AG10803 (cell line): ENCODE data around the gene NR2F6.
"Not testable (repeated sequence)": the region's sequence is repeated elsewhere in the genome, so short reads cannot be mapped to it uniquely, and the experiment has no call there.

Source experiments
- DNase-seq: peaks from one replicate; pipeline ENCODE4 v3.0.0; 2010; ENCODE audit warnings: low read depth
- H3K4me3 ChIP-seq: 2 replicates; pipeline ENCODE4 v1.5.1; 2011; ENCODE audit warnings: mild to moderate bottlenecking, low read length, control low read depth
- TF ChIP-seq, protein P1 (sequence below): conservative IDR thresholded peaks from 2 replicates; pipeline ENCODE4 v1.5.1; 2011; ENCODE audit warnings: mild to moderate bottlenecking, low read length, control low read depth, inconsistent platforms

NR2F6 gene

DNA sequence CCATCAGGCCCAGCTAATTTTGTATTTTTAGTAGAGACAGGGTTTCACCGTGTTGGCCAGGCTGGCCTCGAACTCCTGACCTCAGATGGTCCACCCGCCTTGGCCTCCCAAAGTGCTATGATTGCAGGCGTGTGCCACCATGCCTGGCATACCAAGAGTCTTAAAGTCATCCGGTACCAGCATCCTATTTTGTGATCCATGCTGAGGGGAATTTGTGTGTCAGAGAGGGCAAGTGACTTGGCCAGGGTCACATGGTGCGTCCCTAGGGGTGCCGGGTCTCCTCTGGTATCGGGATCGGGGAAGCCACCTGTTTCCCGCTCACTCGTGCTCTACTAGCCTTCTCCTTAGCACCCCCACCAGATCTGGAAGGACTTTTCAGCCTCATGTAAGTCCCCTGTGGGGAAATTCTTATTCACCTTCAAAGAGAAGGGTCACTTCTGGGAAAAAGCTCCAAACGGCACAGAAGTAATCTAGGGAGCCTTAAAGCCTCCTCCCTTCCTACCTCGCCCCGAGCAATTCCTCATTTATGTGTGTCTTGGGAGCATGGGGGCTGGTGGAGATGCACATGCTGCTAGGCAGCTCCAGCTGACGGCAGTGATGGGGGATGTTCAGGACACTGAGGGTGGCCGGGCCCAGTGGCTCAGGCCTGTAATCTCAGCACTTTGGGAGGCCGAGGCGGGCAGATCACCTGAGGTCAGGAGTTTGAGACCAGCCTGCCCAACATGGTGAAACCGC lies 29.9 kb upstream of the NR2F6 start:
- no peak overlapping the region for H3K4me3 ChIP-seq
- TF ChIP-seq, protein P1, sequence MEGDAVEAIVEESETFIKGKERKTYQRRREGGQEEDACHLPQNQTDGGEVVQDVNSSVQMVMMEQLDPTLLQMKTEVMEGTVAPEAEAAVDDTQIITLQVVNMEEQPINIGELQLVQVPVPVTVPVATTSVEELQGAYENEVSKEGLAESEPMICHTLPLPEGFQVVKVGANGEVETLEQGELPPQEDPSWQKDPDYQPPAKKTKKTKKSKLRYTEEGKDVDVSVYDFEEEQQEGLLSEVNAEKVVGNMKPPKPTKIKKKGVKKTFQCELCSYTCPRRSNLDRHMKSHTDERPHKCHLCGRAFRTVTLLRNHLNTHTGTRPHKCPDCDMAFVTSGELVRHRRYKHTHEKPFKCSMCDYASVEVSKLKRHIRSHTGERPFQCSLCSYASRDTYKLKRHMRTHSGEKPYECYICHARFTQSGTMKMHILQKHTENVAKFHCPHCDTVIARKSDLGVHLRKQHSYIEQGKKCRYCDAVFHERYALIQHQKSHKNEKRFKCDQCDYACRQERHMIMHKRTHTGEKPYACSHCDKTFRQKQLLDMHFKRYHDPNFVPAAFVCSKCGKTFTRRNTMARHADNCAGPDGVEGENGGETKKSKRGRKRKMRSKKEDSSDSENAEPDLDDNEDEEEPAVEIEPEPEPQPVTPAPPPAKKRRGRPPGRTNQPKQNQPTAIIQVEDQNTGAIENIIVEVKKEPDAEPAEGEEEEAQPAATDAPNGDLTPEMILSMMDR: no peak
- DNase-seq: no peak

DNA sequence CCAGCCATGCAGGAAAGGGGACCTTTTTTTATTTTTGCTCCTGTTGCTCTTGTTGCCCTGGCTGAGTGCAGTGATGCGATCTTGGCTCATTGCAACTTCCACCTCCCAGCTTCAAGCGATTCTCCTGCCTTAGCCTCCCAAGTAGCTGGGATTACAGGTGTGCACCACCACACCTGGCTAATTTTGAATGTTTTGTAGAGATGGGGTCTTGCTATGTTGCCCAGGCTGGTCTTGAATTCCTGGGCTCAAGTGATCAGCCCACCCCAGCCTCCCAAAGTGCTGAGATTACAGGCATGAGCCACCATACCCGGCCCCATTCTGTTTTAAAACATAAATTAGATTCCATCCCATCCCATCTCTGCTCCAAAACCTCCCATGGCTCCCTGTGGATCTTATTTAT lies 29.2 kb upstream of the NR2F6 start:
- DNase-seq, H3K4me3 ChIP-seq: not testable (repeated sequence)

DNA sequence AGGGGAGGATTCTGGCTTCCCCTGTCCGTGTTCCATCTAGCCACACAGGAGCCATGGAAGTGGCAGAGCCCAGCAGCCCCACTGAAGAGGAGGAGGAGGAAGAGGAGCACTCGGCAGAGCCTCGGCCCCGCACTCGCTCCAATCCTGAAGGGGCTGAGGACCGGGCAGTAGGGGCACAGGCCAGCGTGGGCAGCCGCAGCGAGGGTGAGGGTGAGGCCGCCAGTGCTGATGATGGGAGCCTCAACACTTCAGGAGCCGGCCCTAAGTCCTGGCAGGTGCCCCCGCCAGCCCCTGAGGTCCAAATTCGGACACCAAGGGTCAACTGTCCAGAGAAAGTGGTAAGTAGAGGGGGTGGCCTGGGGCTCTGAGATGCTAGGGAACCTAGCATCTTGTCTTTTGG lies 23.0 kb upstream of the NR2F6 start:
- no peak for DNase-seq
- no peak overlapping the region for H3K4me3 ChIP-seq
- TF ChIP-seq, protein P1: no peak

DNA sequence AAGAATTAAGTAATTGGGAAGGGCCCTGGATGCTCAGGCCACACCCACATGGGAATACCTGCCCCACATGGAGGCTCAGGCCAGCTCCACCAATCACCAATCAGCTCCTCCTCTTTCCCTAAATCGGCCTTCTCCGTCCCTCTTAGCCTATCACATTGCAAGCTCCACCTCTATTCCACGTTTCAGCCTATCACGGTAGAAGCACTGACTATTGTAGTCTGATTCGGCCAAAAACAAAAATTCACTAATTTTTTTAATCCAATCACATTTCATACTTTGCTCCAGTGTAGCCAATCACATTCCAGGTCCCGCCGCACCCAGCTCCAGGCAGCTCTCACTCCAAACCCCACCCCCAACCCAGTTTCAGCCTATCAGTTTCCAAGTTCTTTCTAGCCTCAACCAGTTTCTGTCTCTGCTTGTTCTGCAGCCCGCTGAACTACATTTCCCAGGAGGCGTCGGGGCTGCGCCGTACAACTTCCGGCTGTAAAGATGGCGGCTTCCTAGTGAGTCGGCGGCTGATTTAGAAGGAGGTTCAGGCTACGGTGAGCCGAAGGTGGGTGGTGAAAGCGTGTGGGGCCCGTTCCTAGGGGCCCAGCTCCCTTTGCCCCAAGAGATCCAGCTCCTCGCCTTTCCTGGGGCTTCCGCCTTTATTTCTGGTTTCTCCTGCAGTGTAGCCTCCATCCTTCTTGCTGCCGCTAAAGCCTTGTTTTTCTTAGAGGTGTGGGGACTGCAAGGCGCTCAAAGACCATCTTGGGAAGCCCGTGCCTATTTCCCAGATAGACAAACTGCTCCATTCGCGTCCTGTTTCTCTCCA lies 21.5 kb upstream of the NR2F6 start, which contains the start of gene BABAM1:
TSS of gene BABAM1 (plus strand) at position 469 of the 814 bp plus-strand sequence. CDS start 1,364 bp downstream, outside the sequence.
- TF ChIP-seq, protein P1: no peak
- H3K4me3 ChIP-seq: peak within 1 kb of the TSS; percentile 98
- DNase-seq: peak; percentile 100

DNA sequence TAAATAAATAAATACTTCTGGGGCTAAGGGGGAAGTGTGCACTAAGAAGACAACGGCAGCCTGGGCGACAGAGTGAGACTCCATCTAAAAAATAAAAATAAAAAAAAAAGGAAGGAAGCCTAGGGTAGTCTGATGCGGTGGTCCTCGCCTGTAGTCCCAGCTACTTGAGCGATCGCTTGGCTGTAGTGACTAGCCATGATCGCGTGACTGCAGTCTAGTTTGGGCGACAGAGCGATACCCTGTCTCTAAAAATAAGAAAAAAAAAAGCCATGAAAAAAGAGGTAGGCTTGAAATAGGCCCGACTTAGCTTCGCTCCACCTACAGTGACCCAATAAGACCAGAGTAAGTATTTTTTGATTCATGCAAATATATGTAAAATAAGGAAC lies 20.9 kb upstream of the NR2F6 start:
- no peak overlapping the region for H3K4me3 ChIP-seq
- DNase-seq: no peak
- TF ChIP-seq, protein P1: no peak

DNA sequence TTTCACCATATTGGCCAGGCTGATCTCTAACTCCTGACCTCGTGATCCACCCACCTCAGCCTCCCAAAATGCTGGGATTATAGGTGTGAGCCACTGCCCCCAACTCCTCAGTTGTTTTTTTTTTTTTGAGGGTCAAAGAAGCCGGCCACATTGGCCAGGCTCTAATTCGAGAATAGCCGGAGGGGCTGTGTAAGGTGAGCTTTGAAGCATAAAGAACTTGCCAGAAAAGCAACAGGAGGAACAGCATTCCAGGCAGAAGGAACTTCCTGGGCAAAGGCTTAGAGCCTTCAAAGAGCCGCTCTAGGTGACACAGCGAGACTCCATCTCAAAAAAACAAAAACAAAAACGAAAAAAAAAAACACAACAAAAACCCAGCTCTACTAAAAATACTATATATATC lies 20.3 kb upstream of the NR2F6 start:
- TF ChIP-seq, protein P1: no peak
- DNase-seq: no peak
- no peak overlapping the region for H3K4me3 ChIP-seq

DNA sequence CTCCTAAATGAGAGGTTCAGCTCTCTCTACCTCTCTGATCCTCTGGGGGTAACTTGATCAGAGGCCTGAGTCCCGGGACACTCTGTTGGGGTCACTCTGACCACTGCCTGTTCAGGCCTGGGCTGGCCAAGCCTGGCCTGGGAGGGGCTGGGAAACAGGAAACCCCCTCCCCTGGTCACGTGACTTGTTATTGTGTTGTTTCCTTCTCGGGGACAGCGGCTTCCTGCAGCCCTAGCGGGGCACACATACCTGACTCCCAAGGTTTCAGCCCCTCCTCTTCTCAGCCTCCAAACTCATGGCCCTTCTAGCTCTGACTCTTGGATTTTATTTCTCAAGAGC lies 18.9 kb upstream of the NR2F6 start, which contains the start of gene USHBP1:
TSS of gene USHBP1 (minus strand) at position 105 of the 339 bp plus-strand sequence. CDS start 446 bp downstream, outside the sequence.
- TF ChIP-seq, protein P1: no peak
- no peak within 1 kb of the TSS for H3K4me3 ChIP-seq
- DNase-seq: no peak
